Measurements from ENCODE around the gene KCNH6.

Gene KCNH6

DNA sequence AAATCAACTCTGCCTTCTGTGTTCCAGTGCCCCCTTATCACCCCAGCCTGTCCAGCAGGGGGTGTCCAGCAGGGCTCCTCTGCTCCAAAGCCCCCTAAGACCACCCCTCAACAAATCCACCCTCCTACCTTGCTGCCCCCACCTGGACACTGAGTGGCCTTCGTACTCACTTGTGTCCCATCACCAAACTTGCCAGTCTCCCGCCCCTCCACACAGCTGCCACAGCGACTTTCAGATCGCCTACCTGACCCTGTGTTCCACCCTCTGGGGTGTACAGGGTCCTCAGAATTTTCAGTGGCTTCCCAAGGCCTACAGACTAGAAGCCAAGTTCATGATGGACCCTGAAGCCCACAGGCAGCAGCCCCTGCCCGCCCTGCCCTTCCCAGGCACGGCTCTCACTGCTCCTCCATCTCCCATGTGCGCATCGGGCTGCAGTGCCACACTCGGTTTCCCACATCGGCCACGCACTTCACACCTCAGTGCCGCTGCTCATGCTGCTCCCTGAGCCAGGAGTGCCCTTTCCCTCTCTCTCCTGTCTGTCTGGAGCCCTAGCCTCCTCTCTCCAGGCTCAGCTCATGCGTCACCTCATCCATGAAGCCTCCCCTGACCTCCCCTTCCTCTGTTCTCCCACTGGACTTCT, 11.8 kb downstream of the KCNH6 start:
- H3K4me3 ChIP-seq (replicated peaks; ENCODE audit: insufficient read depth, low read length) = no peak overlapping the region

DNA sequence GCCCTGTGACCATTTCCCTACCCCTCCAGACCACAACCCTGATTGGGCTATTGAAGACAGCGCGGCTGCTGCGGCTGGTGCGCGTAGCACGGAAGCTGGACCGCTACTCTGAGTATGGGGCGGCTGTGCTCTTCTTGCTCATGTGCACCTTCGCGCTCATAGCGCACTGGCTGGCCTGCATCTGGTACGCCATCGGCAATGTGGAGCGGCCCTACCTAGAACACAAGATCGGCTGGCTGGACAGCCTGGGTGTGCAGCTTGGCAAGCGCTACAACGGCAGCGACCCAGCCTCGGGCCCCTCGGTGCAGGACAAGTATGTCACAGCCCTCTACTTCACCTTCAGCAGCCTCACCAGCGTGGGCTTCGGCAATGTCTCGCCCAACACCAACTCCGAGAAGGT, 12.5 kb downstream of the KCNH6 start:
- H3K27me3 ChIP-seq (ENCODE audit: insufficient read depth, poor library complexity, severe bottlenecking) = peaks cover 24% of the 10 kb centered on the region
- no peak for DNase-seq (ENCODE audit: low read depth in 1 of 2, low spot score in 1 of 2)
- H3K27ac ChIP-seq (replicated peaks) = no peak overlapping the region
- no peak overlapping the region for H3K4me3 ChIP-seq (replicated peaks; ENCODE audit: insufficient read depth, low read length)
- no peak for TF ChIP-seq GABPA (IDR thresholded peaks at IDR 0.05; ENCODE audit: low read depth)
- TF ChIP-seq, protein P1, sequence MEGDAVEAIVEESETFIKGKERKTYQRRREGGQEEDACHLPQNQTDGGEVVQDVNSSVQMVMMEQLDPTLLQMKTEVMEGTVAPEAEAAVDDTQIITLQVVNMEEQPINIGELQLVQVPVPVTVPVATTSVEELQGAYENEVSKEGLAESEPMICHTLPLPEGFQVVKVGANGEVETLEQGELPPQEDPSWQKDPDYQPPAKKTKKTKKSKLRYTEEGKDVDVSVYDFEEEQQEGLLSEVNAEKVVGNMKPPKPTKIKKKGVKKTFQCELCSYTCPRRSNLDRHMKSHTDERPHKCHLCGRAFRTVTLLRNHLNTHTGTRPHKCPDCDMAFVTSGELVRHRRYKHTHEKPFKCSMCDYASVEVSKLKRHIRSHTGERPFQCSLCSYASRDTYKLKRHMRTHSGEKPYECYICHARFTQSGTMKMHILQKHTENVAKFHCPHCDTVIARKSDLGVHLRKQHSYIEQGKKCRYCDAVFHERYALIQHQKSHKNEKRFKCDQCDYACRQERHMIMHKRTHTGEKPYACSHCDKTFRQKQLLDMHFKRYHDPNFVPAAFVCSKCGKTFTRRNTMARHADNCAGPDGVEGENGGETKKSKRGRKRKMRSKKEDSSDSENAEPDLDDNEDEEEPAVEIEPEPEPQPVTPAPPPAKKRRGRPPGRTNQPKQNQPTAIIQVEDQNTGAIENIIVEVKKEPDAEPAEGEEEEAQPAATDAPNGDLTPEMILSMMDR (IDR thresholded peaks at IDR 0.05; ENCODE audit: insufficient read depth, low read length) = no peak
- TF ChIP-seq POLR2AphosphoS5 (IDR thresholded peaks at IDR 0.05; ENCODE audit: low read depth) = no peak

More for the DNA sequence above, 11.8 kb downstream of the KCNH6 start:
- TF ChIP-seq, protein P1 (IDR thresholded peaks at IDR 0.05; ENCODE audit: insufficient read depth, low read length) = no peak
- no peak for TF ChIP-seq SPI1 (IDR thresholded peaks at IDR 0.05; ENCODE audit: borderline replicate concordance, low read depth)
- TF ChIP-seq, protein P2, sequence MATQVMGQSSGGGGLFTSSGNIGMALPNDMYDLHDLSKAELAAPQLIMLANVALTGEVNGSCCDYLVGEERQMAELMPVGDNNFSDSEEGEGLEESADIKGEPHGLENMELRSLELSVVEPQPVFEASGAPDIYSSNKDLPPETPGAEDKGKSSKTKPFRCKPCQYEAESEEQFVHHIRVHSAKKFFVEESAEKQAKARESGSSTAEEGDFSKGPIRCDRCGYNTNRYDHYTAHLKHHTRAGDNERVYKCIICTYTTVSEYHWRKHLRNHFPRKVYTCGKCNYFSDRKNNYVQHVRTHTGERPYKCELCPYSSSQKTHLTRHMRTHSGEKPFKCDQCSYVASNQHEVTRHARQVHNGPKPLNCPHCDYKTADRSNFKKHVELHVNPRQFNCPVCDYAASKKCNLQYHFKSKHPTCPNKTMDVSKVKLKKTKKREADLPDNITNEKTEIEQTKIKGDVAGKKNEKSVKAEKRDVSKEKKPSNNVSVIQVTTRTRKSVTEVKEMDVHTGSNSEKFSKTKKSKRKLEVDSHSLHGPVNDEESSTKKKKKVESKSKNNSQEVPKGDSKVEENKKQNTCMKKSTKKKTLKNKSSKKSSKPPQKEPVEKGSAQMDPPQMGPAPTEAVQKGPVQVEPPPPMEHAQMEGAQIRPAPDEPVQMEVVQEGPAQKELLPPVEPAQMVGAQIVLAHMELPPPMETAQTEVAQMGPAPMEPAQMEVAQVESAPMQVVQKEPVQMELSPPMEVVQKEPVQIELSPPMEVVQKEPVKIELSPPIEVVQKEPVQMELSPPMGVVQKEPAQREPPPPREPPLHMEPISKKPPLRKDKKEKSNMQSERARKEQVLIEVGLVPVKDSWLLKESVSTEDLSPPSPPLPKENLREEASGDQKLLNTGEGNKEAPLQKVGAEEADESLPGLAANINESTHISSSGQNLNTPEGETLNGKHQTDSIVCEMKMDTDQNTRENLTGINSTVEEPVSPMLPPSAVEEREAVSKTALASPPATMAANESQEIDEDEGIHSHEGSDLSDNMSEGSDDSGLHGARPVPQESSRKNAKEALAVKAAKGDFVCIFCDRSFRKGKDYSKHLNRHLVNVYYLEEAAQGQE (IDR thresholded peaks at IDR 0.05; ENCODE audit: insufficient replicate concordance, low read depth) = no peak
- TF ChIP-seq GABPA (IDR thresholded peaks at IDR 0.05; ENCODE audit: low read depth) = no peak
- no peak for TF ChIP-seq POLR2AphosphoS5 (IDR thresholded peaks at IDR 0.05; ENCODE audit: low read depth)
- no peak overlapping the region for H3K27ac ChIP-seq (replicated peaks)
- no peak for DNase-seq (ENCODE audit: low read depth in 1 of 2, low spot score in 1 of 2)
- peaks cover 24% of the 10 kb centered on the region for H3K27me3 ChIP-seq (ENCODE audit: insufficient read depth, poor library complexity, severe bottlenecking)

DNA sequence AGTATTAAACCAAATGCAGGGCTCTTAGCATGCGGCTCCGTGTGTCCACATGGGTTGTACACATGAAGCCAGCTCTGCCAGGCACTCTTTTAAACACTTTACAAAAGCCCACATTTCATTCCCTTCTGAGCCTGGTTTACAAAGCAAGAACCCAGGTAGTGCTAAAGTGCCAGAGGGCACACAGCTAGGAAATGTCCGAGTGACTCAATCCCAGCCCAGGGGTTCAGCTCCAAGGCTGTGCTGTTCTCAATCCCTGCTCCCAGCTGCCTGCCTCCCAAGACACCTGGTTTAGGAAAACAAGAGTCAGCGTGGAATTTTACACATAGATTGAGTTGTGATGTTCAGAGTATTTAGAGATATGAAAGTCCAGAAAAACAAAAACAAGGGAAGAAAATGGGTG, 13.8 kb downstream of the KCNH6 start:
- no peak overlapping the region for H3K27ac ChIP-seq (replicated peaks)
- no peak for DNase-seq (ENCODE audit: low read depth in 1 of 2, low spot score in 1 of 2)
- H3K4me3 ChIP-seq (replicated peaks; ENCODE audit: insufficient read depth, low read length) = no peak overlapping the region
- peaks cover 24% of the 10 kb centered on the region for H3K27me3 ChIP-seq (ENCODE audit: insufficient read depth, poor library complexity, severe bottlenecking)
- TF ChIP-seq, protein P1 (IDR thresholded peaks at IDR 0.05; ENCODE audit: insufficient read depth, low read length) = no peak
- TF ChIP-seq SPI1 (IDR thresholded peaks at IDR 0.05; ENCODE audit: borderline replicate concordance, low read depth) = no peak
- TF ChIP-seq GABPA (IDR thresholded peaks at IDR 0.05; ENCODE audit: low read depth) = no peak
- no peak for TF ChIP-seq POLR2AphosphoS5 (IDR thresholded peaks at IDR 0.05; ENCODE audit: low read depth)
- TF ChIP-seq, protein P2 (IDR thresholded peaks at IDR 0.05; ENCODE audit: insufficient replicate concordance, low read depth) = no peak

Data from HL-60 (cell line).